PC-3 (cell line): ENCODE results near the gene RSPH6A. TPM values are rescaled to one million over a fixed set of nuclear protein-coding genes. Genes with fewer than 3 reads are reported as not detected.

ENCODE experiments used
- ATAC-seq: fragments of 200-7000 bp; cut with Tn5 transposase; 2 replicates; pipeline ENCODE4 v1.9.1; 2020; ENCODE audit warnings: mild to moderate bottlenecking, moderate library complexity
- BruUV-seq: library from RNA; stranded (reverse); fragments of 400-500 nt; replicated peaks from 2 replicates; lab custom pipeline; 2021; lab: Mats Ljungman, UMichigan
- CTCF ChIA-PET: fragments of 300-600 bp; sonication (Branson Sonifier 250); formaldehyde crosslinking; loops from one replicate; lab custom pipeline; 2022; ENCODE audit warnings: antibody characterized with exemption; lab: Charles Lee
- POLR2A ChIA-PET: fragments of 300-600 bp; sonication (Branson Sonifier 250); formaldehyde crosslinking; loops from one replicate; lab custom pipeline; 2022; ENCODE audit warnings: antibody characterized with exemption; ENCODE audit not compliant: unreplicated experiment; lab: Charles Lee
- DNase-seq: peaks from one replicate; pipeline ENCODE4 v3.0.0-alpha.2; 2015
- H2AFZ ChIP-seq: fragments of 300-600 bp; sonication (generic); 2 replicates; pipeline ENCODE4 v1.6.0; 2016; ENCODE audit warnings: antibody characterized with exemption, low read length
- H3F3A ChIP-seq: fragments of 300-600 bp; sonication (generic); one replicate; pipeline ENCODE4 v1.6.0; 2017; ENCODE audit warnings: antibody characterized with exemption, low read length, control low read depth, mild to moderate bottlenecking; ENCODE audit not compliant: unreplicated experiment
- H3K27ac ChIP-seq: fragments of 300-600 bp; sonication (generic); 2 replicates; pipeline ENCODE4 v1.5.1; 2016; ENCODE audit warnings: mild to moderate bottlenecking, low read length
- H3K27me3 ChIP-seq: fragments of 300-600 bp; sonication (generic); 2 replicates; pipeline ENCODE4 v1.6.1; 2016; ENCODE audit warnings: low read length, mixed read lengths
- H3K36me3 ChIP-seq: fragments of 300-600 bp; sonication (generic); 2 replicates; pipeline ENCODE4 v1.6.1; 2016; ENCODE audit warnings: low read depth, mixed run types, low read length, mixed read lengths
- H3K4me1 ChIP-seq: fragments of 300-600 bp; sonication (generic); 2 replicates; pipeline ENCODE4 v1.5.1; 2016; ENCODE audit warnings: low read length; ENCODE audit not compliant: insufficient read depth
- H3K4me2 ChIP-seq: fragments of 300-600 bp; sonication (generic); 2 replicates; pipeline ENCODE4 v1.6.0; 2016; ENCODE audit warnings: low read length
- H3K4me3 ChIP-seq: fragments of 300-600 bp; sonication (generic); 2 replicates; pipeline ENCODE4 v1.5.1; 2016; ENCODE audit warnings: mild to moderate bottlenecking, low read length, mixed read lengths
- H3K79me2 ChIP-seq: fragments of 300-600 bp; sonication (generic); 2 replicates; pipeline ENCODE4 v1.6.1; 2017; ENCODE audit warnings: low read length, mixed read lengths
- H3K9ac ChIP-seq: fragments of 300-600 bp; sonication (generic); 2 replicates; pipeline ENCODE4 v1.6.0; 2016; ENCODE audit warnings: mild to moderate bottlenecking, low read length
- H3K9me2 ChIP-seq: fragments of 300-600 bp; sonication (generic); replicated peaks from 2 replicates; pipeline ENCODE4 v1.6.1; 2016; ENCODE audit warnings: mixed run types, low read length, mixed read lengths
- H3K9me3 ChIP-seq: fragments of 300-600 bp; sonication (generic); 2 replicates; pipeline ENCODE4 v1.6.1; 2016; ENCODE audit warnings: low read length, mixed read lengths
- H4K20me1 ChIP-seq: fragments of 300-600 bp; sonication (generic); 2 replicates; pipeline ENCODE4 v1.6.1; 2016; ENCODE audit warnings: low read length, mixed read lengths
- CTCF ChIP-seq: fragments of 300-600 bp; sonication (generic); conservative IDR thresholded peaks from 2 replicates; pipeline ENCODE4 v1.5.1; 2017; ENCODE audit warnings: antibody characterized with exemption, low read depth, mild to moderate bottlenecking, low read length
- EZH2 ChIP-seq: fragments of 300-600 bp; sonication (generic); IDR thresholded peaks from one replicate; pipeline ENCODE4 v1.6.1; 2017; ENCODE audit warnings: antibody characterized with exemption, mild to moderate bottlenecking, low read length; ENCODE audit not compliant: unreplicated experiment
- EZH2phosphoT487 ChIP-seq: fragments of 300-600 bp; sonication (generic); IDR thresholded peaks from 2 replicates; pipeline ENCODE4 v1.6.1; 2018; ENCODE audit warnings: mild to moderate bottlenecking, antibody characterized with exemption, low read length, borderline replicate concordance
- intact Hi-C: fragments of 100-400 bp; cut with micrococcal nuclease; formaldehyde crosslinking; loops from 2 replicates; pipeline ENCODE4 v1.9.0; 2023
- total RNA-seq: library from RNA; depleted of rRNA; stranded (reverse); fragments of >200 nt; gene quantifications from 2 replicates; pipeline ENCODE4 v1.2.3, GENCODE V29; 2014

The RSPH6A gene
- total RNA-seq, 1 experiment from 2014 or later: not detected

- no peaks in the 10 kb centered on the region for H3K9me2 ChIP-seq
- no TSS peak for BruUV-seq
- H3K9me3 ChIP-seq: no peaks in the 10 kb centered on the region
- H3K9ac ChIP-seq: no peak overlapping the region
- no peaks in the 10 kb centered on the region for H3F3A ChIP-seq
- no peaks in the 10 kb centered on the region for H3K27me3 ChIP-seq
- no peak overlapping the region for H3K4me2 ChIP-seq
- ATAC-seq (no peak), DNase-seq (no peak)
- no peak overlapping the region for H2AFZ ChIP-seq
- H4K20me1 ChIP-seq: no peaks in the 10 kb centered on the region
- no peak overlapping the region for H3K27ac ChIP-seq
- H3K36me3 ChIP-seq: peaks cover 36% of the 10 kb centered on the region
- no peak overlapping the region for H3K4me3 ChIP-seq
- CTCF ChIA-PET: interaction anchor here (0.6 kb wide), 1 partner anchor 369 kb away, joined by 3 read pairs; no protein-coding TSS in a partner anchor
- no peaks in the 10 kb centered on the region for H3K79me2 ChIP-seq
- no peak for TF ChIP-seq EZH2phosphoT487
- TF ChIP-seq EZH2: no peak
- no peak for TF ChIP-seq CTCF
- H3K4me1 ChIP-seq: no peaks in the 10 kb centered on the region
- POLR2A ChIA-PET: no interaction called here
- intact Hi-C loops: no loop called here
These were observed 32.6 kb upstream of the RSPH6A start for GRCh38 chr19:45847663-45848062.

GRCh38 chr19:45842198-45842597 lies 27.1 kb upstream of the RSPH6A start:
- no peaks in the 10 kb centered on the region for H3K27me3 ChIP-seq
- POLR2A ChIA-PET: no interaction called here
- no peaks in the 10 kb centered on the region for H3K79me2 ChIP-seq
- H3K27ac ChIP-seq: no peak overlapping the region
- H4K20me1 ChIP-seq: no peaks in the 10 kb centered on the region
- no peak for TF ChIP-seq EZH2phosphoT487
- no peak for TF ChIP-seq EZH2
- TF ChIP-seq CTCF: no peak
- H2AFZ ChIP-seq: no peak overlapping the region
- no peak overlapping the region for H3K4me2 ChIP-seq
- BruUV-seq: no TSS peak
- H3K36me3 ChIP-seq: peaks cover 18% of the 10 kb centered on the region
- no peaks in the 10 kb centered on the region for H3F3A ChIP-seq
- H3K9me2 ChIP-seq: no peaks in the 10 kb centered on the region
- H3K9me3 ChIP-seq: no peaks in the 10 kb centered on the region
- DNase-seq (no peak), ATAC-seq (no peak)
- H3K4me1 ChIP-seq: no peaks in the 10 kb centered on the region
- intact Hi-C loops: no loop called here
- CTCF ChIA-PET: no interaction called here
- no peak overlapping the region for H3K4me3 ChIP-seq
- H3K9ac ChIP-seq: no peak overlapping the region

GRCh38 chr19:45834970-45835369 lies 19.9 kb upstream of the RSPH6A start:
- no peak for DNase-seq
- intact Hi-C loops: no loop called here
- POLR2A ChIA-PET: no interaction called here

More at GRCh38 chr19:45834970-45835369, 19.9 kb upstream of the RSPH6A start:
- no peaks in the 10 kb centered on the region for H3K9me3 ChIP-seq
- H3K4me2 ChIP-seq: no peak overlapping the region
- H3K27me3 ChIP-seq: no peaks in the 10 kb centered on the region
- H3K36me3 ChIP-seq: peaks cover 19% of the 10 kb centered on the region
- CTCF ChIA-PET: no interaction called here
- BruUV-seq: no TSS peak
- H3K9me2 ChIP-seq: no peaks in the 10 kb centered on the region
- TF ChIP-seq EZH2: no peak
- no peak for TF ChIP-seq CTCF
- TF ChIP-seq EZH2phosphoT487: no peak
- H3K4me1 ChIP-seq: no peaks in the 10 kb centered on the region
- no peak overlapping the region for H3K9ac ChIP-seq
- ATAC-seq: no peak
- H3K27ac ChIP-seq: no peak overlapping the region
- H3K79me2 ChIP-seq: no peaks in the 10 kb centered on the region
- no peak overlapping the region for H2AFZ ChIP-seq
- H3K4me3 ChIP-seq: no peak overlapping the region
- H4K20me1 ChIP-seq: no peaks in the 10 kb centered on the region
- no peaks in the 10 kb centered on the region for H3F3A ChIP-seq
